GM12878 (cell line): Measurements from ENCODE around the gene SULT1A2. TPM values are rescaled to one million over a fixed set of nuclear protein-coding genes. Genes with fewer than 3 reads are reported as not detected.

Experiments
- BCL11A ChIP-seq: IDR thresholded peaks from 2 replicates; pipeline ENCODE4 v1.6.1; 2011; ENCODE audit warnings: low read depth, low read length
- CBX5 ChIP-seq: sonication (generic); IDR thresholded peaks from 2 replicates; pipeline ENCODE4 v1.6.1; 2016; ENCODE audit warnings: low read depth, moderate library complexity, mild to moderate bottlenecking, inconsistent platforms
- CHD2 ChIP-seq: IDR thresholded peaks from 2 replicates; pipeline ENCODE4 v1.6.1; 2011; ENCODE audit warnings: low read depth, low read length, improper control_type of control experiment, borderline replicate concordance
- FOS ChIP-seq: IDR thresholded peaks from 3 replicates; pipeline ENCODE4 v1.6.1; 2011; ENCODE audit warnings: borderline replicate concordance; ENCODE audit not compliant: insufficient read length; ENCODE audit errors: extremely low read depth
- IKZF2 ChIP-seq, 2 experiments: fragments of 450-650 bp; IDR thresholded peaks; 2 replicates each; pipeline ENCODE4 v1.6.1; 2017; ENCODE audit warnings: mild to moderate bottlenecking in 2 of 2, moderate library complexity in 2 of 2
- MYC ChIP-seq: IDR thresholded peaks from 2 replicates; pipeline ENCODE4 v1.6.1; 2011; ENCODE audit warnings: mild to moderate bottlenecking, low read length, moderate library complexity, inconsistent platforms; ENCODE audit not compliant: insufficient read depth, insufficient replicate concordance, insufficient read length, severe bottlenecking
- NRF1 ChIP-seq: conservative IDR thresholded peaks from 2 replicates; pipeline ENCODE4 v1.6.1; 2011; ENCODE audit warnings: mild to moderate bottlenecking, low read depth, low read length, improper control_type of control experiment
- POLR2A ChIP-seq: IDR thresholded peaks from 2 replicates; pipeline ENCODE4 v1.6.1; 2011; ENCODE audit warnings: low read depth, mild to moderate bottlenecking, low read length
- RAD21 ChIP-seq: IDR thresholded peaks from 2 replicates; pipeline ENCODE4 v1.6.1; 2011; ENCODE audit warnings: mild to moderate bottlenecking, low read depth, low read length, moderate library complexity; ENCODE audit not compliant: insufficient read depth
- SMC3 ChIP-seq: IDR thresholded peaks from 2 replicates; pipeline ENCODE4 v1.6.1; 2011; ENCODE audit warnings: low read length, improper control_type of control experiment, borderline replicate concordance
- SRF ChIP-seq, 2 experiments: IDR thresholded peaks; 2 replicates each; pipeline ENCODE4 v1.6.1; 2011; ENCODE audit warnings: low read depth in 2 of 2, low read length in 2 of 2, mild to moderate bottlenecking in 1 of 2, moderate library complexity in 1 of 2
- polyA plus RNA-seq, 11 experiments: library from polyadenylated mRNA; depleted of rRNA in 4 of 11; unstranded in 6 of 11; stranded (reverse) in 5 of 11; fragments of >200 nt; fragmentation: Nextera tagmentation in 4 of 11; fragmentation: Illumina TruSeq in 1 of 11; extraction: Ambion mirVana in 4 of 11; extraction: Trizol in 1 of 11; gene quantifications; 1 replicate in 1 of 11; 2 replicates in 10 of 11; pipeline versions ENCODE4 v1.2.1 to v1.2.3, GENCODE V29; 2011 to 2016; ENCODE audit warnings: inconsistent platforms in 2 of 11, missing spikeins in 2 of 11, low read depth in 1 of 11
- total RNA-seq, 4 experiments: library from RNA; depleted of rRNA in 3 of 4; stranded (reverse); fragments of >200 nt in 3 of 4; fragmentation: Illumina TruSeq in 1 of 4; extraction: Trizol in 1 of 4; gene quantifications; 2 replicates each; pipeline versions ENCODE4 v1.2.1 to v1.2.3, GENCODE V29; 2013 to 2021
- TF ChIP-seq, protein P1 (sequence below), 3 experiments: IDR thresholded peaks in 2 of 3; conservative IDR thresholded peaks in 1 of 3; 2 replicates each; pipeline ENCODE4 v1.5.1; 2011; ENCODE audit warnings: low read depth in 3 of 3, low read length in 3 of 3, mild to moderate bottlenecking in 3 of 3, control low read depth in 2 of 3, moderate library complexity in 2 of 3, inconsistent platforms in 1 of 3, mixed read lengths in 1 of 3; ENCODE audit not compliant: control insufficient read depth in 2 of 3, insufficient read depth in 1 of 3; ENCODE audit errors: extremely low read depth in 1 of 3
- TF ChIP-seq, protein P2 (sequence below): IDR thresholded peaks from 2 replicates; pipeline ENCODE4 v1.6.1; 2012; ENCODE audit warnings: mild to moderate bottlenecking, low read depth, low read length

SULT1A2 gene
- total and polyA plus RNA-seq, 10 of the 15 experiments (the other 5 are each of a cell fraction or from before 2014, with no cell fraction given), result 0.06 to 0.39 (median 0.07) TPM; not detected in 7

DNA sequence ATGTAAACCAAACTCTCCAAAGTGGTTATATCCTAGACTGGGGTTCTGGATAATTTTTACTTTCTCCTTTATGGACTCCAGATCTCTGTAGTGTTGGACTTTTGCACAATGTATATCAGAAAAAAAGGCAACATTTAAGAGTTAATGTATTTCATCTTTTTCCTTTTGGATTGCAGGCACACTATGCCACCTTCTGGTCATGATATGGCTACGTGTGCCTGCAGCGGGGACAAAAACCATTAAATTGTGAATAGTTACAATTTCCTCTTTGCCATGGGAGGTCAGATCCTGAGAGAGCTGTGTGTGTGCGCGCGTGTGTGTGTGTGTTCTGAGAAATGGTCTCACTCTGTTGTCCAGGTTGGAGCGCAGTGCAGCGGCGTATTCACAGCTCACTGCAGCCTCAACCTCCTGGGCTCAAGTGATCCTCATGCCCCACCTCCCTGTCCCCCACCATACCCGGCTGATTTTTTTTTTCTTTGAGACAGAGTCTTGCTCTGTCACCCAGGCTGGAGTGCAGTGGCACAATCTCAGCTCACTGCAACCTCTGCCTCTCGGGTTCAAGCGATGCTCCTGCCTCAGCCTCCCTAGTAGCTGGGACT lies 47.5 kb downstream of the SULT1A2 start (continued):
- TF ChIP-seq, protein P1, sequence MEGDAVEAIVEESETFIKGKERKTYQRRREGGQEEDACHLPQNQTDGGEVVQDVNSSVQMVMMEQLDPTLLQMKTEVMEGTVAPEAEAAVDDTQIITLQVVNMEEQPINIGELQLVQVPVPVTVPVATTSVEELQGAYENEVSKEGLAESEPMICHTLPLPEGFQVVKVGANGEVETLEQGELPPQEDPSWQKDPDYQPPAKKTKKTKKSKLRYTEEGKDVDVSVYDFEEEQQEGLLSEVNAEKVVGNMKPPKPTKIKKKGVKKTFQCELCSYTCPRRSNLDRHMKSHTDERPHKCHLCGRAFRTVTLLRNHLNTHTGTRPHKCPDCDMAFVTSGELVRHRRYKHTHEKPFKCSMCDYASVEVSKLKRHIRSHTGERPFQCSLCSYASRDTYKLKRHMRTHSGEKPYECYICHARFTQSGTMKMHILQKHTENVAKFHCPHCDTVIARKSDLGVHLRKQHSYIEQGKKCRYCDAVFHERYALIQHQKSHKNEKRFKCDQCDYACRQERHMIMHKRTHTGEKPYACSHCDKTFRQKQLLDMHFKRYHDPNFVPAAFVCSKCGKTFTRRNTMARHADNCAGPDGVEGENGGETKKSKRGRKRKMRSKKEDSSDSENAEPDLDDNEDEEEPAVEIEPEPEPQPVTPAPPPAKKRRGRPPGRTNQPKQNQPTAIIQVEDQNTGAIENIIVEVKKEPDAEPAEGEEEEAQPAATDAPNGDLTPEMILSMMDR (IDR thresholded peaks at IDR 0.05 in 2 of 3, conservative IDR thresholded peaks at IDR 0.05 in 1 of 3; ENCODE audit: control insufficient read depth in 2 of 3, extremely low read depth in 1 of 3, insufficient read depth in 1 of 3, low read depth in 3 of 3, low read length in 3 of 3), result peak; percentile 36 to 62 (median 52); a peak in 4 of 6 replicates
- TF ChIP-seq, protein P2, sequence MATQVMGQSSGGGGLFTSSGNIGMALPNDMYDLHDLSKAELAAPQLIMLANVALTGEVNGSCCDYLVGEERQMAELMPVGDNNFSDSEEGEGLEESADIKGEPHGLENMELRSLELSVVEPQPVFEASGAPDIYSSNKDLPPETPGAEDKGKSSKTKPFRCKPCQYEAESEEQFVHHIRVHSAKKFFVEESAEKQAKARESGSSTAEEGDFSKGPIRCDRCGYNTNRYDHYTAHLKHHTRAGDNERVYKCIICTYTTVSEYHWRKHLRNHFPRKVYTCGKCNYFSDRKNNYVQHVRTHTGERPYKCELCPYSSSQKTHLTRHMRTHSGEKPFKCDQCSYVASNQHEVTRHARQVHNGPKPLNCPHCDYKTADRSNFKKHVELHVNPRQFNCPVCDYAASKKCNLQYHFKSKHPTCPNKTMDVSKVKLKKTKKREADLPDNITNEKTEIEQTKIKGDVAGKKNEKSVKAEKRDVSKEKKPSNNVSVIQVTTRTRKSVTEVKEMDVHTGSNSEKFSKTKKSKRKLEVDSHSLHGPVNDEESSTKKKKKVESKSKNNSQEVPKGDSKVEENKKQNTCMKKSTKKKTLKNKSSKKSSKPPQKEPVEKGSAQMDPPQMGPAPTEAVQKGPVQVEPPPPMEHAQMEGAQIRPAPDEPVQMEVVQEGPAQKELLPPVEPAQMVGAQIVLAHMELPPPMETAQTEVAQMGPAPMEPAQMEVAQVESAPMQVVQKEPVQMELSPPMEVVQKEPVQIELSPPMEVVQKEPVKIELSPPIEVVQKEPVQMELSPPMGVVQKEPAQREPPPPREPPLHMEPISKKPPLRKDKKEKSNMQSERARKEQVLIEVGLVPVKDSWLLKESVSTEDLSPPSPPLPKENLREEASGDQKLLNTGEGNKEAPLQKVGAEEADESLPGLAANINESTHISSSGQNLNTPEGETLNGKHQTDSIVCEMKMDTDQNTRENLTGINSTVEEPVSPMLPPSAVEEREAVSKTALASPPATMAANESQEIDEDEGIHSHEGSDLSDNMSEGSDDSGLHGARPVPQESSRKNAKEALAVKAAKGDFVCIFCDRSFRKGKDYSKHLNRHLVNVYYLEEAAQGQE, result no peak
- TF ChIP-seq BCL11A, result no peak
- no peak for TF ChIP-seq NRF1
- no peak for TF ChIP-seq POLR2A
- no peak for TF ChIP-seq MYC
- TF ChIP-seq RAD21, result peak; percentile 74
- no peak for TF ChIP-seq SRF (IDR thresholded peaks at IDR 0.05; ENCODE audit: low read depth in 2 of 2, low read length in 2 of 2)
- no peak for TF ChIP-seq CBX5
- no peak for TF ChIP-seq CHD2
- TF ChIP-seq SMC3, result peak; percentile 65; the same call in 1 of the 2 replicates
- no peak for TF ChIP-seq FOS
- no peak for TF ChIP-seq IKZF2 (IDR thresholded peaks at IDR 0.05)
